ENCODE data around the gene PNLIPRP2.

The PNLIPRP2 gene

DNA sequence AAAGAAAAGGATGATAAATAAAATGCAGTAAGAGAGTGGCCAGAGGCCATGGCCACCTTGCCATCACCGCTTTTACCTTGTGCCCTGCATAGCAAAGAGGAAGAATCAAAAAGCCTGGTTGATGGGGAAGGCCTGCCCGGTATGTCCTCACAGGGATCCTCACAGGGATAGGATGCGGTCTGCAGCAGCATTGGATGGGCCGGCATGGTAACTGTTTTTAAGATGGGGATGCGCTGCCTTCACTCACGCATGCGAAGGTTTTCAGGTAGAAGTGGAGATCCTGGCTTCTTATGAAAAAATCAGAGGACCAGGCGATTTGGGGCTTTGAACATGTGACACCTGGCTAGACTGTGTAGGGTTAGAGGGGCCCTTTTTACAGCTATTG, 12.5 kb downstream of the PNLIPRP2 start:
- no peak for DNase-seq (ENCODE audit: low read depth)
- no peak for TF ChIP-seq CTCF (IDR thresholded peaks at IDR 0.05; ENCODE audit: control insufficient read depth, extremely low read depth, insufficient read depth)
- no peak overlapping the region for H3K4me3 ChIP-seq (ENCODE audit: low read depth, low read length)

DNA sequence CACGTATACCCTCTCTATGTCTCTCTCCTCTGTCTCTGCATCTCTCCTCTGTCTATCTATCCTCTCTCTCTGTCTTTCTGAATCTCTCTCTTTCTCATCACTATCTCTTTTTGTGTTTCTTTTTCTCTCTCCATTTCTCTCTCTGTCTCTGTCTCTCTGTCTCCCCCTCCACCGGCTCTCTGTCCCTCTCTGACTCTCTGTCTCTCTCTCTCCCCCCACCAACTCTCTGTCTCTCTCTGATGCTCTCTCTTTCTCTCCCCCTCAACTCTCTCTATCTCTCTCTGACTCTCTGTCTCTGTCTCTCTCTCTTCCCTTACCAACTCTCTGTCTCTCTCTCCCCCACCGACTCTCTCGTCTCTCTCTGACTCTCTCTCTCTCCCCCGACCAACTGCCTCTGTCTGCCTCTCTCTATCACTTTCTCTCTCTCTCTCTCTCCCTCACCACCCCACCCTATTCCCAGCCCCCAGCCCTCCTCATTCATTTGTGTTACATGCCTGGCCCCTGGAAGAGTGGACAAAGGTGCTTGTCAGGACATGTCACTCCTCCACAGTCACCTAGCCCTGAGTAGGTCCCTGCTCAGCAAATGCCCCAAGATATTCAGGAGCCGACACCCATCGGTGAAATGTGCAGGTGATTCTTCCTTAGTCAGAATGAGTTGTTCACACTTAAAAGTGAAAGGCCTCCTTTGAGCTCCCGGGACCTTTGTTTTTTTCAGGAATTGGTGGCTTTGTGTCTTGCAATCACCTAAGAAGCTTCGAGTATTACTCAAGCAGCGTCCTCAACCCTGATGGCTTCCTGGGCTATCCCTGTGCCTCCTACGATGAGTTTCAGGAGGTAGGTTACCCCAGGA, 13.6 kb downstream of the PNLIPRP2 start:
- DNase-seq (ENCODE audit: low read depth) = no peak
- TF ChIP-seq CTCF (IDR thresholded peaks at IDR 0.05; ENCODE audit: control insufficient read depth, extremely low read depth, insufficient read depth) = no peak
- H3K4me3 ChIP-seq (ENCODE audit: low read depth, low read length) = no peak overlapping the region

- TF ChIP-seq CTCF (IDR thresholded peaks at IDR 0.05; ENCODE audit: control insufficient read depth, extremely low read depth, insufficient read depth) = no peak
Measured at GRCh38 chr10:116636385-116636784, 15.6 kb downstream of the PNLIPRP2 start.

DNA sequence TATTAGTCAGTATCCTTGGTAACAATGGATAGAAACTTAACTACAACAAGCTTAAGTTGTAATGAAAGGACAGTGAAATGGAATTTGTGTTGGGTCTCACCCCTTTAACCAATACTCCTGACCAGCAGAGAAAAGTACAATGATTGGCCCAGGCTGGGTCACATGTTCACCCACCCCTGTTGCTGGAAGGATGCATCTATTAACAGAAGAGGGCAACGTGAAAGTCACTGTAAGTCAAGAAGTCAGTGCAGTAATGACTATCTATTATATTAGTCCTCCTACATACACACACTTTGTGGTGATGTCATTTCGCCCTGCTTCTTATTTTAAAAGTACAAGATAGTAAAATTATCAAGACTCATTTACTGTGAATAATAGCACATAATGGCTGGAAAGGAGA, 16.2 kb downstream of the PNLIPRP2 start:
- no peak overlapping the region for H3K4me3 ChIP-seq (ENCODE audit: low read depth, low read length)
- DNase-seq (ENCODE audit: low read depth) = no peak
- TF ChIP-seq CTCF (IDR thresholded peaks at IDR 0.05; ENCODE audit: control insufficient read depth, extremely low read depth, insufficient read depth) = no peak

More at GRCh38 chr10:116636385-116636784, 15.6 kb downstream of the PNLIPRP2 start:
- H3K4me3 ChIP-seq (ENCODE audit: low read depth, low read length) = no peak overlapping the region
- DNase-seq (ENCODE audit: low read depth) = no peak

GRCh38 chr10:116637830-116638229, 17.1 kb downstream of the PNLIPRP2 start:
- H3K4me3 ChIP-seq (ENCODE audit: low read depth, low read length) = no peak overlapping the region
- DNase-seq (ENCODE audit: low read depth) = no peak
- TF ChIP-seq CTCF (IDR thresholded peaks at IDR 0.05; ENCODE audit: control insufficient read depth, extremely low read depth, insufficient read depth) = no peak

DNA sequence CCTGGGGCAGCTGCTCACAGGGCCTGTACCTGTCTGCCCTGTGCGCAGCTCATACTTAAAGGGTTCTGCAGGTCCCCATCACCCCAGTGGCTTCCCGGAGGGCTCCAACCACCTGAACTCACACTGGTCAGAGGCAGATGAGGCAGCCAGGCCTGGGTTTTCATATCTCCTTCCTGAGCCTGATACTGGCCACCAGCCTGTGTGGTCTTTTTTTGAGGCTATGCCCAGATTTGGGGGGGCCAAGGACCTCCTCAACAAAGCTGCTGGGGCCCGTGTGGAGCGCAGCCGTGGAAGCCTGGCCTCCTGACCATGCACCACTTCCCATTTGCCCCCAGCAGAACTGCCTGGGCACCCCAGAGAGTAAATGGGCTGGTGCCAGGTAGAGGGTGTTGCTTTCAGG, 25.7 kb downstream of the PNLIPRP2 start:
- DNase-seq (ENCODE audit: low read depth) = no peak
- TF ChIP-seq CTCF (IDR thresholded peaks at IDR 0.05; ENCODE audit: control insufficient read depth, extremely low read depth, insufficient read depth) = no peak
- H3K4me3 ChIP-seq (ENCODE audit: low read depth, low read length) = no peak overlapping the region

GRCh38 chr10:116648903-116649302, 28.1 kb downstream of the PNLIPRP2 start:
- no peak for DNase-seq (ENCODE audit: low read depth)
- no peak for TF ChIP-seq CTCF (IDR thresholded peaks at IDR 0.05; ENCODE audit: control insufficient read depth, extremely low read depth, insufficient read depth)
- H3K4me3 ChIP-seq (ENCODE audit: low read depth, low read length) = no peak overlapping the region

Measured in LNCaP clone FGC (cell line).